Lower leg skin (tissue), 3 donors: Measurements from ENCODE around the gene FHAD1.

Source experiments
- POLR2A ChIP-seq, 2 donors: fragments of 450-650 bp; IDR thresholded peaks; one replicate each; pipeline ENCODE4 v1.6.1; 2016 to 2017; ENCODE audit warnings: antibody characterized with exemption in 2 of 2, mild to moderate bottlenecking in 1 of 2, moderate library complexity in 1 of 2
- TF ChIP-seq, protein P1 (sequence below), 3 donors: fragments of 450-650 bp; IDR thresholded peaks; one replicate each; pipeline ENCODE4 v1.5.1; 2016; ENCODE audit warnings: antibody characterized with exemption in 3 of 3, mild to moderate bottlenecking in 3 of 3, moderate library complexity in 2 of 3

DNA sequence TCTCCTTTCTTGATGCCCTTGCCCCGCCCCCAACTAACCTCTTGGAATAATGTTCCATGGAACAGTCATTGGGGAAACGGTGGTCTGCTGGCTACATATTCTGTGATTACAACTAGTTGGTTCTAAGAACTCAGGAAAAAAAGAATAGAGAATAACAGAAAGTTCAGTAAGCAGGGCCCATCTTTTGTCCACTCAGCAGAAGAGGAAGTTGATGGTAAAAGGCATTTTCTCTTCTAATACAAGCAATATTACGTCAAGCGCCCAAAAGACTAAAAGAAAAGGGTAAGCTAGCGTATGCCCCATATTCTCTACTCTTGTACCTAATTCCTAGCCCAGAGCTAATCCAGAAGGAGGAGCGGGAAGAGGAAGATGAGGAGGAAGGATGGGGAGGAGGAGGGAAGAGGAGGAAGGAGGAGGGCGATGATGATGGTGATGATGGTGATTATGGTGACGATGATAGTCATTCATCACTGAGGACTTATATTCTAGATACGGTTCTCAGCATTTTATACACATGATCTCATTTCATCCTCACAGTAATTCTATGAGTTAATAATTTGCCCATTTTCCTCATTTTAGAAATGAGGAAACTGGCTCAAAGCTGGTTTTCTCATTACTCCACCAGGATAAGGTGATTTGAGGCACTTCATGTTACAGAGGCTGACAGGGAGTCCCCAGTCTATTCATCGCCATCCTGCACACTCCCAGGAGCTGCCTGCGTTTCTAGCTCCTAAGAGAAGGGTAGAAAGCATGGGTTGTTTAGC, 86.1 kb downstream of the FHAD1 start:
- TF ChIP-seq, protein P1, sequence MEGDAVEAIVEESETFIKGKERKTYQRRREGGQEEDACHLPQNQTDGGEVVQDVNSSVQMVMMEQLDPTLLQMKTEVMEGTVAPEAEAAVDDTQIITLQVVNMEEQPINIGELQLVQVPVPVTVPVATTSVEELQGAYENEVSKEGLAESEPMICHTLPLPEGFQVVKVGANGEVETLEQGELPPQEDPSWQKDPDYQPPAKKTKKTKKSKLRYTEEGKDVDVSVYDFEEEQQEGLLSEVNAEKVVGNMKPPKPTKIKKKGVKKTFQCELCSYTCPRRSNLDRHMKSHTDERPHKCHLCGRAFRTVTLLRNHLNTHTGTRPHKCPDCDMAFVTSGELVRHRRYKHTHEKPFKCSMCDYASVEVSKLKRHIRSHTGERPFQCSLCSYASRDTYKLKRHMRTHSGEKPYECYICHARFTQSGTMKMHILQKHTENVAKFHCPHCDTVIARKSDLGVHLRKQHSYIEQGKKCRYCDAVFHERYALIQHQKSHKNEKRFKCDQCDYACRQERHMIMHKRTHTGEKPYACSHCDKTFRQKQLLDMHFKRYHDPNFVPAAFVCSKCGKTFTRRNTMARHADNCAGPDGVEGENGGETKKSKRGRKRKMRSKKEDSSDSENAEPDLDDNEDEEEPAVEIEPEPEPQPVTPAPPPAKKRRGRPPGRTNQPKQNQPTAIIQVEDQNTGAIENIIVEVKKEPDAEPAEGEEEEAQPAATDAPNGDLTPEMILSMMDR (IDR thresholded peaks at IDR 0.05) = no peak
- no peak for TF ChIP-seq POLR2A (IDR thresholded peaks at IDR 0.05)
